ENCODE data around the gene PSMB7. TPM values are rescaled to one million over a fixed set of nuclear protein-coding genes. Genes with fewer than 3 reads are reported as not detected.

Gene PSMB7
- total RNA-seq, 2 donors from 2014 or later, result 150 to 158 TPM

DNA sequence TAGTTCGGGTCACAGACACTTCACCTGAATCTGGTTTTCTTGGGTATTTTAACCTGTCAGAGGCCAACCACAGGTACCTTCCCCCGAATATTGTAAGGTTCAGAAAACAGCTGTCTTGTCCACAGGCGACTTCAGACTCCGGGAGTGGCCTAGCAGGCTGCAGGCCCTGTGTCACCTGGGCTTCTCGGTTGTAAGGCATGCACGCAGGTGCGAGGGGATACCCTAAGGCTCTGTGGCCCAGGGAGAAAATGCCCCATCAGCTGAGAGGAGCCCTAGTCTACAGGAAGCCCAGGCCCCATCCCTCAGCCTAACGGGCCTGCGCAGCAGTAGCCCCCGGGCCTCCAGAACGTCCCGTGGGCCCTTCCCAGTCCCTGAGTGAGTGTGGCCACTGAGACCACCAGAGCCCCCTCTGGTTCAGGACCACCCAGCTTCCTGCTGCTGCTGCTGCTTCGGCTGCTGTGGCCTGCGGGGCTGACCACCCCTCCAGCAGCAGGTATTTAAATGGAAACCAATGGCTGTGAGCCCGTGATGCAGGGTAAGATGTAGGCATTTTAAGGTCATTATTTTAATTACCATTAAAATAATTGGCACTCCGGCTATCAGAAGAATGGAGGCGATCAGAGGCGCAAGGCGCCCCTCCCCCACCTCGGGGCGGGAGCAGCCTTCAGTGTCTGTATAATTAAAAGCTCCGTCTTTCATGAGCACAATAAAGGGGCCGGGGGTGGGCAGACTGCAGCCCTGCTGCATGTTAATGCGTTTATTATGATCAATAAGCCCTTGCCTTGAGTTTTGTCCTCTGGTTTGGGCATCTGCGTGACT lies 65.4 kb downstream of the PSMB7 start:
- Histone ChIP-seq H3K27me3 (replicated peaks; ENCODE audit: insufficient read depth) (no peaks in the 10 kb centered on the region), H3K36me3 (peaks cover 0 to 9% of the 10 kb centered on the region in 2 donors), H3K4me1 (replicated peaks) (no peaks in the 10 kb centered on the region), H3K9me3 (no peaks in the 10 kb centered on the region), H3K27ac (no peak overlapping the region), H3K4me3 (no peak overlapping the region)
- DNase-seq (ENCODE audit: low spot score), result no peak
- intact Hi-C loops (cut with DNase I), result no loop called here
- TF ChIP-seq CTCF (IDR thresholded peaks at IDR 0.05), result no peak
- no peak for TF ChIP-seq POLR2A (IDR thresholded peaks at IDR 0.05)
- TF ChIP-seq POLR2AphosphoS5 (IDR thresholded peaks at IDR 0.05), result no peak
- 83% methylated on average over 23 of the region's 25 CpGs for WGBS

DNA sequence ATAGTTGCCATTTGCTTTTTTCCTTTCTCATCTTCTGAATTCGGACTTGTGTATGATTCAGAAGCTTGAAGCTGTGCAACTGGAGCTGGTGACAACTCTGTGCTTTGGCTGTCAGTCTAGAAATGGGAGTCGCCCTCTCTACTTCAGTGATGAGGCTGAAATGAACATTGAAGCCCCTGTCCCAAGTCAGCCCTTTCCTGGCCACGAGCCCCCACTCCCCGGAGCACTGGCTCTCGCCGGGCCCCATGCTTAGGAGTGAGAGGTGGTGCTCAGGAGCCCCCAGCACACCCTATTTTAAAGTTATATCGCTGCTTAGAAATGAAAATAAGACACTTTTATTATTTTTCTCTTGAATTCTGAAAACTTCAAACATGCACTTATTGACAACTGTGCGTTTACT lies 66.0 kb downstream of the PSMB7 start:
- WGBS, result 92% methylated on average over 8 of the region's 8 CpGs
- TF ChIP-seq CTCF (IDR thresholded peaks at IDR 0.05), result no peak
- no peak for TF ChIP-seq POLR2AphosphoS5 (IDR thresholded peaks at IDR 0.05)
- no peak for TF ChIP-seq POLR2A (IDR thresholded peaks at IDR 0.05)
- Histone ChIP-seq H3K36me3 (peaks cover 0 to 9% of the 10 kb centered on the region in 2 donors), H3K27me3 (replicated peaks; ENCODE audit: insufficient read depth) (no peaks in the 10 kb centered on the region), H3K4me1 (replicated peaks) (no peaks in the 10 kb centered on the region), H3K9me3 (no peaks in the 10 kb centered on the region), H3K27ac (no peak overlapping the region), H3K4me3 (no peak overlapping the region)
- DNase-seq (ENCODE audit: low spot score), result no peak
- intact Hi-C loops (cut with DNase I), result no loop called here

GRCh38 chr9:124348831-124349230 lies 66.4 kb downstream of the PSMB7 start:
- H3K4me3 ChIP-seq, result no peak overlapping the region
- intact Hi-C loops (cut with DNase I), result no loop called here
- H3K36me3 ChIP-seq, result peaks cover 0 to 9% of the 10 kb centered on the region in 2 donors
- DNase-seq (ENCODE audit: low spot score), result no peak
- TF ChIP-seq POLR2AphosphoS5 (IDR thresholded peaks at IDR 0.05), result no peak
- no peak for TF ChIP-seq CTCF (IDR thresholded peaks at IDR 0.05)
- TF ChIP-seq POLR2A (IDR thresholded peaks at IDR 0.05), result no peak
- H3K27me3 ChIP-seq (replicated peaks; ENCODE audit: insufficient read depth), result no peaks in the 10 kb centered on the region
- WGBS, result 87% methylated on average over 12 of the region's 12 CpGs
- H3K4me1 ChIP-seq (replicated peaks), result no peaks in the 10 kb centered on the region
- no peaks in the 10 kb centered on the region for H3K9me3 ChIP-seq
- no peak overlapping the region for H3K27ac ChIP-seq

DNA sequence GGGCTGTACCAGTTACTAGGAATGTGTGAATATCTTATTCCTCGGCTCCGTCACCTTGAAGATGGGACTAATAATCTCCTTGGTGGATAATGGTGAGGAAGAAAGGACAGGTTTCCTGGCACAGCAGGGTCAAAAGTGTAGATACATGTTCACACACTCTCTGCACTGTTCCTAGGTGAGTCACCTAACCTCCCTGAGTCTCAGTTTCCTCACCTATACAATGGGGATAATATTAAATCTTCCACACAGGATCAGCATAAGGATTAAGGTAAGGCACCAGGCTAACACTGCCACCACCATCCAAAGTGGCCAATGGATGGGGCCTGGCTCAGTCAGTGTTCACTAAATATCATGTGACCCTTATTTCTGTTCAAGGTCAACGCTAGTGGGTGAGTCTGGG lies 66.9 kb downstream of the PSMB7 start:
- no peak for DNase-seq (ENCODE audit: low spot score)
- Histone ChIP-seq H3K4me1 (replicated peaks) (no peaks in the 10 kb centered on the region), H3K27ac (no peak overlapping the region), H3K9me3 (no peaks in the 10 kb centered on the region), H3K4me3 (no peak overlapping the region), H3K36me3 (peaks cover 0 to 9% of the 10 kb centered on the region in 2 donors), H3K27me3 (replicated peaks; ENCODE audit: insufficient read depth) (no peaks in the 10 kb centered on the region)
- TF ChIP-seq POLR2A (IDR thresholded peaks at IDR 0.05), result no peak
- TF ChIP-seq POLR2AphosphoS5 (IDR thresholded peaks at IDR 0.05), result no peak
- TF ChIP-seq CTCF (IDR thresholded peaks at IDR 0.05), result no peak
- intact Hi-C loops (cut with DNase I), result no loop called here
- 93% methylated on average over 3 of the region's 3 CpGs for WGBS

DNA sequence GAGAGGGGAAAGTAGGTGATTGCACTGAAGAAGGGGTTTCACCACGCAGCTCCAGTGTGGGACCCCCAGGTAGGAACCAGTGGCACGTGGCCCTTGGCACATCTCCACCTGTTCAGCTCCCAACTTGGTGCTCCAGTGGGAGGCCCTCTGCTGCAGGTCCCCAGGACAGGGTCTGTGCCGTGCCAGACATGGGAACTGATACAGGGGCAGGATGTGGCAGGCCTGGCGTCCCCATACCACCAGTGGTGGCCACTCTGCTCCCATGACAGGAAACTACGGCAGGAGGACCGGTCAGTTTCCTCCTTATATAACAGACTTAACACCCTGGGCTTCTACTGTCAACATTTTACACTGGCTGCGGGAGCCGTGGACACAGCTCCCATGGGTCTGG lies 67.3 kb downstream of the PSMB7 start:
- intact Hi-C loops (cut with DNase I), result no loop called here
- Histone ChIP-seq H3K4me1 (replicated peaks) (no peaks in the 10 kb centered on the region), H3K36me3 (peaks cover 0 to 9% of the 10 kb centered on the region in 2 donors), H3K27ac (no peak overlapping the region), H3K27me3 (replicated peaks; ENCODE audit: insufficient read depth) (no peaks in the 10 kb centered on the region), H3K9me3 (no peaks in the 10 kb centered on the region), H3K4me3 (no peak overlapping the region)
- TF ChIP-seq POLR2AphosphoS5 (IDR thresholded peaks at IDR 0.05) (no peak), CTCF (IDR thresholded peaks at IDR 0.05) (no peak), POLR2A (IDR thresholded peaks at IDR 0.05) (no peak)
- no peak for DNase-seq (ENCODE audit: low spot score)
- 84% methylated on average over 8 of the region's 8 CpGs for WGBS
